ENCODE results near the gene MTMR4. TPM values are rescaled to one million over a fixed set of nuclear protein-coding genes. Genes with fewer than 3 reads are reported as not detected.

MTMR4 gene
- total RNA-seq, 2 donors from 2014 or later = 13.9 TPM

DNA sequence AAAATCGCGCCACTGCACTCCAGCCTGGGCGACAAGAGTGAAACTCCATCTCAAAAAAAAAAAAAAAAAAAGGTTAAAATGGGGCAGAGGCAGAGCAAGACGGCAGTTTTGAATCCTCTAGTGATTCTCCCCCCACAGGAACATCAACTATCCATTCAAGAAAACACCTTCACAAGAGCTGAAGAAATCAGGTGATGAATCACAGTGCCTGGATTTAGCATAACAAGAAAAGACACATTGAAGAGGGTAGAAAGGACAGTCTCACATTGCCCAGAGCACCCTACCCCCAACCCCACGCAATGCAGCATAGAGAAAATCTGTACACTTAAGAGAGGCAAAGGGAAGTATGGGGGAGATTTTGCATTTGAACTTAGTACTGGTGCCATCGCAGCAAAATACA lies 68.4 kb downstream of the MTMR4 start:
- Histone ChIP-seq H3K27ac (no peak overlapping the region), H3K4me1 (no peaks in the 10 kb centered on the region), H3K4me3 (no peak overlapping the region), H3K27me3 (no peaks in the 10 kb centered on the region), H3K9me3 (peaks cover 0 to 5% of the 10 kb centered on the region in 2 donors), H3K36me3 (no peaks in the 10 kb centered on the region)
- TF ChIP-seq, protein P1, sequence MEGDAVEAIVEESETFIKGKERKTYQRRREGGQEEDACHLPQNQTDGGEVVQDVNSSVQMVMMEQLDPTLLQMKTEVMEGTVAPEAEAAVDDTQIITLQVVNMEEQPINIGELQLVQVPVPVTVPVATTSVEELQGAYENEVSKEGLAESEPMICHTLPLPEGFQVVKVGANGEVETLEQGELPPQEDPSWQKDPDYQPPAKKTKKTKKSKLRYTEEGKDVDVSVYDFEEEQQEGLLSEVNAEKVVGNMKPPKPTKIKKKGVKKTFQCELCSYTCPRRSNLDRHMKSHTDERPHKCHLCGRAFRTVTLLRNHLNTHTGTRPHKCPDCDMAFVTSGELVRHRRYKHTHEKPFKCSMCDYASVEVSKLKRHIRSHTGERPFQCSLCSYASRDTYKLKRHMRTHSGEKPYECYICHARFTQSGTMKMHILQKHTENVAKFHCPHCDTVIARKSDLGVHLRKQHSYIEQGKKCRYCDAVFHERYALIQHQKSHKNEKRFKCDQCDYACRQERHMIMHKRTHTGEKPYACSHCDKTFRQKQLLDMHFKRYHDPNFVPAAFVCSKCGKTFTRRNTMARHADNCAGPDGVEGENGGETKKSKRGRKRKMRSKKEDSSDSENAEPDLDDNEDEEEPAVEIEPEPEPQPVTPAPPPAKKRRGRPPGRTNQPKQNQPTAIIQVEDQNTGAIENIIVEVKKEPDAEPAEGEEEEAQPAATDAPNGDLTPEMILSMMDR (IDR thresholded peaks at IDR 0.05) = no peak
- DNase-seq (ENCODE audit: low spot score) = no peak

Other genes with a start within 250 kb of the MTMR4 start
- under 1 TPM; 0.12 to 0.30 TPM for gene MPO, start 233.7 kb downstream of the MTMR4 start, total RNA-seq
- 1 to 10 TPM; 6.1 to 8.5 TPM for gene TSPOAP1, start 185.8 kb downstream of the MTMR4 start, total RNA-seq
- 10 to 100 TPM; 50.0 to 51.4 TPM for gene SUPT4H1, start 162.4 kb downstream of the MTMR4 start, total RNA-seq
- 1 to 10 TPM; 4.4 to 5.5 TPM for gene RNF43, start 97.1 kb downstream of the MTMR4 start, total RNA-seq
- under 1 TPM in 1 of 2 donors, not detected in 1; 0.08 TPM for gene HSF5, start 26.2 kb downstream of the MTMR4 start, total RNA-seq
- not detected for gene TEX14, start 177.4 kb upstream of the MTMR4 start, total RNA-seq
- 10 to 100 TPM; 24.3 to 29.3 TPM for gene RAD51C, start 178.0 kb upstream of the MTMR4 start, total RNA-seq
- gene PPM1E, start 241.2 kb upstream of the MTMR4 start, total RNA-seq = 1 to 10 TPM; 1.2 to 5.3 TPM